ENCODE results near the gene CCNK. TPM values are rescaled to one million over a fixed set of nuclear protein-coding genes. Genes with fewer than 3 reads are reported as not detected.

CCNK gene
- total and polyA plus RNA-seq, 2 donors = 18.6 to 74.9 TPM

DNA sequence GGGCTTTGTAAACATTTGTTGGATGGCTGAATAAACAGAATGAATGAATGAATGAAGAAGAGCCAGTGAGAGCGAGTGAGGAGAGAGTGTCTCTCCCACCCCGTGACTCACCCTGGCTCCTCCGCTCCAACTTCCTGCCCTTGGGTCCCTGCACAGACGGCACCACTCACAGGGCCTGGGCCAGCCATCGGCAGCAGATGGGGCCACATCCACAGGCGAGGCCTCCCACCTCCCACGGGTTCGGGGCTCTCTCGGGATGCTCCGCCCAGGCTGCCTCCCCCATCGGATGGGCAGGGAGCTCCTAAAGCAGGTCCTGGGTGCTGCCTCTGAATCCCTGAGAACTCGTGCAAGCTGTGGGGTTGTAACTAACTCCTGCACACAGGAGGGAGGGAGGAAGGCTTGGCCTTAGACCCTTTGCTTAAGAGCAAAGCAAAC is 41.3 kb downstream of the CCNK start:
- no peak for DNase-seq (ENCODE audit: extremely low spot score)
- 18% methylated on average over 12 of the region's 12 CpGs for WGBS
- no peak overlapping the region for H3K4me3 ChIP-seq (ENCODE audit: low read depth, low read length)
- no peaks in the 10 kb centered on the region for H3K36me3 ChIP-seq (ENCODE audit: insufficient read depth)
- no peak overlapping the region for H3K27ac ChIP-seq (ENCODE audit: low read depth)
- H3K4me1 ChIP-seq (ENCODE audit: insufficient read depth) = no peaks in the 10 kb centered on the region

DNA sequence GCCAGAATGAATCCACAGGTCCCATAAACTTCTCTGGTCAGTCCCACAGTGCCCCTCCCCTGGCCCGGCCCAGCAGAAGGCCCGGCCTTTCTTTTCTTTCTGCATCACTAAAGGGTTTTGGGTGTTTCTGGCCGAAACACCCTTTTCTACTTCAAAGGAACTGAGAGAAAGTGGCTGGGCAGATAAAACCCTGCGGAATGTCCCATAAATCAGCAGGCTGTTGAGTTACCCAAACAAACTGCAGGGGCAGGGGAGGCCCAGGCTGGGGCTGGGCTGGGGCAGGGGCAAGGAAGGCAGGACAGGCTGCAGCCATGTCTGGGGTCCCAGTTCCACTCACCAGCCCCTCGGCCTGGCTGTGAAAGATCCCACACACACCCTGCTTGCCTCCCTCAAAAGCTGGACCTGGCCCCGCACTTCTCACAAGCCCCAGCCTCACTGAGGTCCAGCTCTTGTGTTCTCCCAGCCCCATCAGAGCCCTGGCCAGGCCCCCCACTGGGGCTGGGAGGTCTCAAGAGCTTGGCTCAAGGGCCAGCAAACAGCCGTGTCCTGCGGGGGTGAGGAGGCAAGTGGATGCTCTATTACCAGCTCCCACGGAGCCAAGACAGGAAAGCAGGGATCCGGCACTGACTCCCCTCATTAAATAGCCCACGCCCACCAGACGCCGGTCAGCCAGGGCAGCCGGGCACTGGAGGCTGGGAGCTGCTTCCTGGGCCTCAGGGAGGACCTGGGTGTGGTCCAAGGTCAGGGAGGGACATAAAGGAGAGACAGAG is 41.9 kb downstream of the CCNK start:
- no peak for DNase-seq (ENCODE audit: extremely low spot score)
- no peak overlapping the region for H3K4me3 ChIP-seq (ENCODE audit: low read depth, low read length)
- 29% methylated on average over 14 of the region's 14 CpGs for WGBS
- no peaks in the 10 kb centered on the region for H3K4me1 ChIP-seq (ENCODE audit: insufficient read depth)
- peak overlapping the region; percentile 46 for H3K27ac ChIP-seq (ENCODE audit: low read depth)
- no peaks in the 10 kb centered on the region for H3K36me3 ChIP-seq (ENCODE audit: insufficient read depth)

GRCh38 chr14:99523704-99524055 is 42.5 kb downstream of the CCNK start:
- no peaks in the 10 kb centered on the region for H3K4me1 ChIP-seq (ENCODE audit: insufficient read depth)
- H3K27ac ChIP-seq (ENCODE audit: low read depth) = no peak overlapping the region
- WGBS = 61% methylated on average over 5 of the region's 5 CpGs
- no peak overlapping the region for H3K4me3 ChIP-seq (ENCODE audit: low read depth, low read length)
- DNase-seq (ENCODE audit: extremely low spot score) = no peak
- H3K36me3 ChIP-seq (ENCODE audit: insufficient read depth) = no peaks in the 10 kb centered on the region

DNA sequence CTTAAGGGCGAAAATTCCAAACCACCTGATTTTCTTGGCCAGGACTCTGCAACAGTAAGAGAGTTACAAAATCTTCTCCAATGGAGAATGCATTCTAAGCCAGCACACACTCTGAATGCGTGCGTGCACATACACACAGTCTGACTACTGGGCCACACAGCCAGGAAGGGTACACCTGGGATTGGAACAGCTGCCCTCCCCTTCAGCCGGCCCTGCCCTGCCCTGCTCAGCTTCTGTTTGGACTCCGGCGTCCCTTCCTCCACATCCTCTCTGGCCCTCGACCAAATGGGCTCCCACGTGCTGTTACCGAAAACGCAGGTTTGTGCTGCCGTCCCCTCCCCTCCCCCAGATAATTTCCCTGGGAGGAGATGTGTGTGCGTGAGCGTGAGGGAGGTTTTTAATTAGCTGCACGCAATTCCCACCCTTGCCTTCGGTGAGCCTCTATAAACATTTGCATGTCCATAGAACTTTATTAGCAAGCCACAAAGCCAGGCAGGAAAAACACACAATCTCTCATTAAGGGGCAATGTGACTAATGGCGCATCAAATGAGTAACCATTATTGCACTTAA is 43.0 kb downstream of the CCNK start:
- Histone ChIP-seq H3K4me1 (ENCODE audit: insufficient read depth) (no peaks in the 10 kb centered on the region), H3K27ac (ENCODE audit: low read depth) (no peak overlapping the region)

DNA sequence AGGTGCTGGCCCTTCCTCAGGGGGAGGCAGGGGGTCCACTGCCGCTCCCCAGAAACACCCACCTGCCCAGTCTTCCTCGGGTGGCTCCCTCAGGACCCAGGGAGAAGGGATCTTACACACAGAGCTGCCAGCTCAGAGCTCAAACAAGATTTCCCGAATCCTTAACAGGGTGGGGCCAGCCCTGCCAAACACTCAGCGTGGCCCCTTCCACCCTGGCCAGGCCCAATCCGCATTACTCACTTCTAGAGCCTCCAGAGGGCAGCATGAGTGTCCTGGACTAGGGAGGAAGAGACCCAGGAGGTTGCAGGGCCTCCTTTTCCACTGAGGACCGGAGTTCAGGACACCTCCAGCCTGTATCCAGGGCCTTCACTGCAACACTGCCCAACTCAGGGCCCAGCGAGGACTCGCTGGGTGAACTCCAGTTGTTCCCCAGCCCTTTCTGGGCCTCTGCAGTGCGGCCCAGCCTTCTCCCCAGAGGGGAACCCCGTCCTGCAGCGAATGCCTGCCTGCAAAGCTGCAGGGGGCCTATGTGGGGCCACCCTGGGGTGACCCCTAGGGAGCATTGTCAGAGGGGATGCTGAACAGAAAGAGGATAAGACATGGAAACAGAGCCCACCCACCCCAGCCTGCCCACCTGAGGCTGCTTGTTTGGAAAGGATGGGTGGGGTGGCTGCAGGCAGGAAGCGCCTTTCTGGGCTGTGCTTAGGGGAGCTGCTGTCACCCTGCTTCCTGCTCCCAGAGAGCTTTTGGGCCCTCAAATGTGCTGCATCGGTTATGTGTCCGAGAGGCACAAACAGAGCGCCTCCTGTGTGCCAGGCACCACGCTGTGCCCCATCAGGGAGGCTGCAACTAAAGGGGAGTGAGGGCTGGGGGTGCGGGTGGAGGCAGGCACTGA is 43.8 kb downstream of the CCNK start:
- no peaks in the 10 kb centered on the region for H3K4me1 ChIP-seq (ENCODE audit: insufficient read depth)
- no peaks in the 10 kb centered on the region for H3K36me3 ChIP-seq (ENCODE audit: insufficient read depth)
- DNase-seq (ENCODE audit: extremely low spot score) = no peak
- WGBS = 56% methylated on average over 17 of the region's 17 CpGs
- H3K4me3 ChIP-seq (ENCODE audit: low read depth, low read length) = no peak overlapping the region
- no peak overlapping the region for H3K27ac ChIP-seq (ENCODE audit: low read depth)

More for the DNA sequence above, 43.0 kb downstream of the CCNK start:
- Histone ChIP-seq H3K4me3 (ENCODE audit: low read depth, low read length) (no peak overlapping the region), H3K36me3 (ENCODE audit: insufficient read depth) (no peaks in the 10 kb centered on the region)
- 47% methylated on average over 16 of the region's 16 CpGs for WGBS
- DNase-seq (ENCODE audit: extremely low spot score) = no peak

GRCh38 chr14:99525699-99526080 is 44.5 kb downstream of the CCNK start:
- Histone ChIP-seq H3K36me3 (ENCODE audit: insufficient read depth) (no peaks in the 10 kb centered on the region), H3K4me1 (ENCODE audit: insufficient read depth) (no peaks in the 10 kb centered on the region), H3K4me3 (ENCODE audit: low read depth, low read length) (no peak overlapping the region), H3K27ac (ENCODE audit: low read depth) (no peak overlapping the region)
- WGBS = 85% methylated on average over 12 of the region's 12 CpGs
- no peak for DNase-seq (ENCODE audit: extremely low spot score)

GRCh38 chr14:99527026-99527425 is 45.8 kb downstream of the CCNK start:
- Histone ChIP-seq H3K4me1 (ENCODE audit: insufficient read depth) (no peaks in the 10 kb centered on the region), H3K27ac (ENCODE audit: low read depth) (no peak overlapping the region), H3K36me3 (ENCODE audit: insufficient read depth) (no peaks in the 10 kb centered on the region), H3K4me3 (ENCODE audit: low read depth, low read length) (no peak overlapping the region)
- 84% methylated on average over 12 of the region's 12 CpGs for WGBS
- no peak for DNase-seq (ENCODE audit: extremely low spot score)

DNA sequence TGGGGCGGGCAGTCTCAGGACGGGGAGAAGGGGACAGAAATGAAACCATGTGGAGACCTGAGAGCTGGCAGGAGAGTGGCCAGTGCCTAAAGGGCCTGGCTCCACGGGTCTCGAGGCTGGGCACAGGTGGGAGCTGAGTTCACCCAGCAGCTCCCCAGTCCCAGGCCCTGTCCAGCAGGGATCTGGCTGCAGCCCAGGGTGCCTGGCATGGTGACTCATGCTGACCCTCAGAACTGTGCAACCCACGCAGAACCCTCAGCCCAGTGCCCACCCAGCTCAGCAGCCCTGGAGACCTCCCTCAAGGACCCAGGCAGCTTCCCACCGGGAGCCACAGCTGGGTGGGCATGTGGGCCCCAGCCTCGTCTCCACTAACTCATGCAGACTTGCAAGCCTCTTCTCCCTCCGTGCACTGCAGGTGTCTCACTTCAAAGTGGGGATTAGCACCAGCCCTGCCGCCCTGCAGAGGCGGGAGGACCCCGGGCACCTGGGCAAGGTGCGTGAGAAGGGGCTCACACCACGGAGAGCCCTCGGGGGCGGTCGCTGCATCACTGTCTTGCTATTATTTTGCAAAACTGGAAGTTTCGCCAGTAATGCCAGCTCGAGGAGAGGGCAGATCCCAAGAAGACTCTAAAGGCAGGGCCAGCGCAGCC is 46.3 kb downstream of the CCNK start:
- WGBS = 84% methylated on average over 19 of the region's 19 CpGs
- H3K27ac ChIP-seq (ENCODE audit: low read depth) = no peak overlapping the region
- DNase-seq (ENCODE audit: extremely low spot score) = no peak
- H3K36me3 ChIP-seq (ENCODE audit: insufficient read depth) = no peaks in the 10 kb centered on the region
- H3K4me1 ChIP-seq (ENCODE audit: insufficient read depth) = no peaks in the 10 kb centered on the region
- H3K4me3 ChIP-seq (ENCODE audit: low read depth, low read length) = no peak overlapping the region

DNA sequence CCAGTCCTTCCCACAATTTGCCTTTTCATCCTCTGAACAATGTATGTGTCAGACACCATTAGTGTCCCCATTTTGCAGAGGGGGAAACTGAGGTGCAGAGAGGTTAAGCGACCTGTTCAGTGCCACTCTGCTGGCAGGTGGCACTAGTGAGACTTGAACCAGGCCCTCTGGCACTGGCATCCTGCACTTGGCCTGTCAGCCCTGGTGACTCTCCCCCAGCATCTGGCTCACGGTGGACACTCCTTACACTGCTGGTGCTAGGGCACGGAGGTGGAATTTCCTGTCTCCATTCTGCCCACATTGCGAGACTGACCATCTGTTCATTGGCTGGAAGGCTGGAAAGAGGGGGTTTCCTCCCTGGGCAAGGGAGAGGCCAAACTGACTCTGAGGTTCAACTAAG is 48.7 kb downstream of the CCNK start:
- Histone ChIP-seq H3K4me3 (ENCODE audit: low read depth, low read length) (no peak overlapping the region), H3K27ac (ENCODE audit: low read depth) (no peak overlapping the region), H3K4me1 (ENCODE audit: insufficient read depth) (no peaks in the 10 kb centered on the region), H3K36me3 (ENCODE audit: insufficient read depth) (no peaks in the 10 kb centered on the region)
- DNase-seq (ENCODE audit: extremely low spot score) = no peak
- 78% methylated on average over 4 of the region's 4 CpGs for WGBS

DNA sequence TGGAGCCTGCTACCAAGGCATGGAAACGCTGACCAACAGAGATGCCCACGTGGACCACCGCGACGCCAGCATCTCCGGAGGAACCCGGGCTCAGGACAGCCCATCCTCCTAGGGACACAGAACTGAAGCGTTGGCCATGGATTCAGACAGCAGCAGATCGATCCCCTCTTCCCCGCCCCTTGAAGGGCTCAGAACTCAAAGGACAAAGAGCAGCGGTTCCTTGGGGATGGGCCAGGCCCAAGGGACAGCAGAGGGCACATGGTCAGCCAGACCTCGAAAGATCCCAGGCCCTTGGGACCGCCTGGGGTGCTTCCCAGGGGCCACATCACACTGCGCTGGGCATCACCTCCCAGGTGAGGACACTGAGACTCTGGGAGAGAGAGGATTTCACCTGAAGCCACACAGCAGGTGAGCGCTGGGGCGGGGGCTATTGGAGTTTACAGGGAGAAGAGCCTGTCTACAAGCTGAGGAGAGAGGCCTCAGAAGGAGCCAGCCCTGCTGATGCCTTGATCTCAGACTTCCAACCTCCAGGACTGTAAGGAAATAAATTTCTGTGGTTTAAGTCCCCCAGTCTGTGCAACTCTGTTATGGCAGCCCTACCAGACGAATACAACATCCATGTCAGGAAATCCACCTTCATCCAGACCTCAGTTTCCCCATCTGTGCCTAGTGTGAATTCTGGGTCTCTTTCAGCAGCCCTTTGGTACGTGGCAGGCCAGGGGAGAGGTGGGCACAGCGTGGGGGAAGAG is 49.4 kb downstream of the CCNK start:
- whole genome bisulfite sequencing = 89% methylated on average over 19 of the region's 19 CpGs
- no peaks in the 10 kb centered on the region for H3K36me3 ChIP-seq (ENCODE audit: insufficient read depth)
- no peaks in the 10 kb centered on the region for H3K4me1 ChIP-seq (ENCODE audit: insufficient read depth)
- H3K27ac ChIP-seq (ENCODE audit: low read depth) = no peak overlapping the region
- H3K4me3 ChIP-seq (ENCODE audit: low read depth, low read length) = no peak overlapping the region
- DNase-seq (ENCODE audit: extremely low spot score) = no peak

GRCh38 chr14:99531251-99532096 is 50.3 kb downstream of the CCNK start:
- Histone ChIP-seq H3K4me1 (ENCODE audit: insufficient read depth) (no peaks in the 10 kb centered on the region), H3K36me3 (ENCODE audit: insufficient read depth) (no peaks in the 10 kb centered on the region), H3K27ac (ENCODE audit: low read depth) (no peak overlapping the region), H3K4me3 (ENCODE audit: low read depth, low read length) (no peak overlapping the region)
- no peak for DNase-seq (ENCODE audit: extremely low spot score)
- WGBS = 40% methylated on average over 14 of the region's 14 CpGs

- no peak overlapping the region for H3K27ac ChIP-seq (ENCODE audit: low read depth)
- no peak overlapping the region for H3K4me3 ChIP-seq (ENCODE audit: low read depth, low read length)
- H3K36me3 ChIP-seq (ENCODE audit: insufficient read depth) = no peaks in the 10 kb centered on the region
- WGBS = 91% methylated on average over 5 of the region's 5 CpGs
- no peaks in the 10 kb centered on the region for H3K4me1 ChIP-seq (ENCODE audit: insufficient read depth)
- DNase-seq (ENCODE audit: extremely low spot score) = no peak
These were observed 51.1 kb downstream of the CCNK start for GRCh38 chr14:99532310-99532709.
